CD4-positive, alpha-beta T cell (primary cell): Measurements from ENCODE around the gene MVP. TPM values are rescaled to one million over a fixed set of nuclear protein-coding genes. Genes with fewer than 3 reads are reported as not detected.

ENCODE experiments used
- ATAC-seq: fragments of 200-7000 bp; cut with Tn5 transposase; one replicate; pipeline ENCODE4 v1.10.0; 2022; ENCODE audit warnings: mild to moderate bottlenecking; ENCODE audit not compliant: poor library complexity
- CTCF ChIA-PET: fragments of 350-600 bp; sonication (Branson Sonifier 250); formaldehyde crosslinking; loops from one replicate; lab custom pipeline; 2021; ENCODE audit warnings: antibody characterized with exemption, inconsistent platforms; lab: Charles Lee
- POLR2A ChIA-PET: fragments of 350-600 bp; sonication (Branson Sonifier 250); formaldehyde crosslinking; loops from one replicate; lab custom pipeline; 2021; ENCODE audit warnings: antibody characterized with exemption, inconsistent platforms; lab: Charles Lee
- DNase-seq, 14 experiments: peaks; one replicate each; pipeline ENCODE4 v3.0.0-alpha.2; 2013 to 2020; ENCODE audit warnings: mixed read lengths in 2 of 14
- H3K27ac ChIP-seq, 2 donors: one replicate each; pipeline versions ENCODE4 v1.5.1 to v1.7.0; 2013; ENCODE audit warnings: low read length in 2 of 2, low read depth in 1 of 2, mild to moderate bottlenecking in 1 of 2
- H3K27me3 ChIP-seq, 2 experiments: 1 replicate in 1 of 2; 2 replicates in 1 of 2; pipeline versions ENCODE4 v1.6.1 to v1.7.0; 2013; ENCODE audit warnings: low read length in 2 of 2, control low read depth in 1 of 2, mild to moderate bottlenecking in 1 of 2, moderate library complexity in 1 of 2; ENCODE audit not compliant: insufficient read depth in 2 of 2, control insufficient read depth in 1 of 2
- H3K36me3 ChIP-seq: one replicate; pipeline ENCODE4 v1.6.1; 2013; ENCODE audit warnings: low read length, control low read depth; ENCODE audit not compliant: insufficient read depth
- H3K4me1 ChIP-seq: one replicate; pipeline ENCODE4 v1.6.1; 2013; ENCODE audit warnings: low read length, control low read depth; ENCODE audit not compliant: insufficient read depth
- H3K4me3 ChIP-seq: one replicate; pipeline ENCODE4 v1.5.1; 2013; ENCODE audit warnings: mild to moderate bottlenecking, low read length, moderate library complexity
- H3K9me3 ChIP-seq, 2 experiments: 1 replicate in 1 of 2; 2 replicates in 1 of 2; pipeline versions ENCODE4 v1.6.1 to v1.7.0; 2013; ENCODE audit warnings: low read length in 2 of 2, mild to moderate bottlenecking in 2 of 2, control low read depth in 1 of 2, moderate library complexity in 1 of 2; ENCODE audit not compliant: control insufficient read depth in 1 of 2, insufficient read depth in 1 of 2
- H3K27ac Mint-ChIP-seq: one replicate; pipeline ENCODE4 v1.8.0; 2020; ENCODE audit warnings: mixed read lengths
- H3K27me3 Mint-ChIP-seq: one replicate; pipeline ENCODE4 v1.8.0; 2021; ENCODE audit warnings: mixed read lengths
- H3K36me3 Mint-ChIP-seq: one replicate; pipeline ENCODE4 v1.8.0; 2021; ENCODE audit warnings: low read depth, mixed read lengths
- H3K4me1 Mint-ChIP-seq: one replicate; pipeline ENCODE4 v1.8.0; 2021; ENCODE audit warnings: low read depth, mixed read lengths
- H3K4me3 Mint-ChIP-seq: one replicate; pipeline ENCODE4 v1.8.0; 2020; ENCODE audit warnings: mild to moderate bottlenecking, mixed read lengths
- H3K9me3 Mint-ChIP-seq: one replicate; pipeline ENCODE4 v1.8.0; 2020; ENCODE audit warnings: mixed read lengths
- CTCF ChIP-seq: fragments of 200-600 bp; IDR thresholded peaks from one replicate; pipeline ENCODE4 v1.8.0; 2022; ENCODE audit warnings: antibody characterized with exemption, mild to moderate bottlenecking
- intact Hi-C, 2 experiments: fragments of 100-400 bp; cut with DNase I in 1 of 2; cut with micrococcal nuclease in 1 of 2; formaldehyde crosslinking; loops; one replicate each; pipeline versions ENCODE4 v1.15.1 to v1.9.0; 2023 to 2025; cut with DNase I, micrococcal nuclease
- total RNA-seq, 174 experiments: library from RNA in 2 of 174; stranded (reverse) in 2 of 174; gene quantifications; one replicate each; pipeline ENCODE4 v1.2.3 and lab custom pipeline; 2021 to 2026

The MVP gene
- total RNA-seq, 2 experiments from 2014 or later, result 115 to 118 TPM

DNA sequence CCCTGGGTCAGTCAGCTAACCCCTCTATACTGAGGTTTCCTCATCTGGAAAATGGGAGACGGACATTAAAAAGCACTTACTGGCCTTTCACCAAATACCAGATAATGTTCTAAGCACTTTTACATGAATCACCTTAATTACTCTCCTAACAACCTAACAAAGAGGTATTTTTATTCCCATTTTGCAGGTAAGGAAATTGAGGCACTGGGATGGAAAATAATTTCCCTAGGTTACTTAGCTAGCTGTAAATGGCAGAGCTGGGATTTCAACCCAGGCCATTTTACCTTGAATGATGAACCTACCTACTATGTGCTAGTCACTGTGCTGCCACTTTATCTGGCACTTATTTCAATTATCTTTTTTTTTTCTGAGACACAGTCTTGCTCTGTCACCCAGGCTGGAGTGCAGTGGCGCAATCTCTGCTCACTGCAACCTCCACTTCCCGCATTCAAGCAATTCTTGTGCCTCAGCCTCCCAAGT, 26.0 kb upstream of the MVP start:
- POLR2A ChIA-PET, result interaction anchor here (2.2 to 8.9 kb wide), 2 partner anchors 9 to 55 kb away, joined by 4 to 217 read pairs; partner anchors contain the start of gene MAZ
- CTCF ChIA-PET, result interaction anchor here (1.0 to 1.1 kb wide), 2 partner anchors 9 to 54 kb away, joined by 3 to 4 read pairs; no protein-coding TSS in a partner anchor
- H3K4me1 ChIP-seq, result peaks cover 38% of the 10 kb centered on the region
- ATAC-seq (no peak), DNase-seq (no peak)
- Mint-ChIP-seq H3K36me3 (peaks cover 57% of the 10 kb centered on the region), H3K9me3 (no peaks in the 10 kb centered on the region), H3K27ac (no peak overlapping the region), H3K4me3 (peak overlapping the region; percentile 66), H3K27me3 (no peaks in the 10 kb centered on the region), H3K4me1 (peaks cover 42% of the 10 kb centered on the region)
- no peak for TF ChIP-seq CTCF
- peaks cover 36% of the 10 kb centered on the region for H3K36me3 ChIP-seq
- H3K9me3 ChIP-seq, result no peaks in the 10 kb centered on the region
- H3K4me3 ChIP-seq, result no peak overlapping the region
- no peaks in the 10 kb centered on the region for H3K27me3 ChIP-seq
- no peak overlapping the region for H3K27ac ChIP-seq
- intact Hi-C loops, result no loop called here

DNA sequence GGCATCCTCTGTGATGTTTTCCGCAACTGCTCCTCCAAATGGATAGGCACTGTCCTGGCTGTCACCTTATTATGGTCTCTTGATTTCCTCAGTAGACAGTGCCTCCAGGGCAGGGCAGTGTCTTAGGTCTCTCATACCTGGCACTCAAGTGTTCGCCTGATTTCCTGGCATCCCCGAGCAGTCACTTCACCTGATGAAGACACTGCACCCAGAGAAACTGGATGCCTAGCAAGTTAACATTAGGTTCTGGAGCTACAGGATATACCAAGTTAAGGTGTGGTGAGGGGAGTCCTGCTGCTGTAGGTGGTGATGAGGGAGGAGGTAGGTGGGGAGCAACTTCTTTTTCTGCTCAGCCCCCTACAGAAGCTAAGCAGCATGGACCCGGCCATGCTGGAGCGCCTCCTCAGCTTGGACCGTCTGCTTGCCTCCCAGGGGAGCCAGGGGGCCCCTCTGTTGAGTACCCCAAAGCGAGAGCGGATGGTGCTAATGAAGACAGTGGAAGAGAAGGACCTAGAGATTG, 17.8 kb upstream of the MVP start:
- no peak overlapping the region for H3K27ac ChIP-seq
- H3K9me3 Mint-ChIP-seq, result no peaks in the 10 kb centered on the region
- H3K4me3 Mint-ChIP-seq, result peak overlapping the region; percentile 78
- H3K36me3 Mint-ChIP-seq, result peaks cover 72% of the 10 kb centered on the region
- H3K4me1 ChIP-seq, result peaks cover 21% of the 10 kb centered on the region
- H3K27ac Mint-ChIP-seq, result peak overlapping the region; percentile 96
- no peak for TF ChIP-seq CTCF
- H3K36me3 ChIP-seq, result peaks cover 48% of the 10 kb centered on the region
- no peaks in the 10 kb centered on the region for H3K27me3 ChIP-seq
- H3K4me1 Mint-ChIP-seq, result peaks cover 20% of the 10 kb centered on the region
- ATAC-seq (no peak), DNase-seq (no peak)
- ChIA-PET CTCF (interaction anchor here (1.4 to 2.6 kb wide), 2 partner anchors 12 to 18 kb away, joined by 5 to 24 read pairs; partner anchors contain the start of gene KIF22), POLR2A (interaction anchor here (1.2 to 11.3 kb wide), 4 partner anchors 9 to 64 kb away, joined by 3 to 217 read pairs (median 97); partner anchors contain the start of genes KIF22, MVP and PAGR1)
- H3K9me3 ChIP-seq, result no peaks in the 10 kb centered on the region
- intact Hi-C loops, result no loop called here
- H3K4me3 ChIP-seq, result no peak overlapping the region
- H3K27me3 Mint-ChIP-seq, result no peaks in the 10 kb centered on the region

GRCh38 chr16:29804020-29804419, 16.2 kb upstream of the MVP start:
- DNase-seq (no peak), ATAC-seq (no peak)
- H3K4me3 Mint-ChIP-seq, result peak overlapping the region; percentile 96
- H3K27ac Mint-ChIP-seq, result peak overlapping the region; percentile 96
- no peak for TF ChIP-seq CTCF
- H3K4me1 Mint-ChIP-seq, result peaks cover 36% of the 10 kb centered on the region
- H3K4me3 ChIP-seq, result no peak overlapping the region
- ChIA-PET CTCF (interaction anchor here (0.6 to 2.6 kb wide), 8 partner anchors 12 to 103 kb away, joined by 3 to 24 read pairs (median 4); partner anchors contain the start of genes KIF22 and PAGR1), POLR2A (interaction anchor here (0.8 to 11.3 kb wide), 20 partner anchors 10 to 982 kb away, joined by 3 to 217 read pairs (median 4); partner anchors contain the start of genes C16orf54, CDIPT, KIF22 and MVP)
- H3K9me3 Mint-ChIP-seq, result no peaks in the 10 kb centered on the region
- H3K27me3 ChIP-seq, result no peaks in the 10 kb centered on the region
- no peaks in the 10 kb centered on the region for H3K9me3 ChIP-seq
- H3K36me3 Mint-ChIP-seq, result peaks cover 72% of the 10 kb centered on the region
- intact Hi-C loops, result no loop called here
- H3K4me1 ChIP-seq, result peaks cover 36% of the 10 kb centered on the region
- peaks cover 39% of the 10 kb centered on the region for H3K36me3 ChIP-seq
- no peaks in the 10 kb centered on the region for H3K27me3 Mint-ChIP-seq
- H3K27ac ChIP-seq, result peak overlapping the region; percentile 92 to 96
